GM15510 (cell line): ENCODE measurements around the gene NOTO.

Experiments
- POLR2A ChIP-seq: IDR thresholded peaks from 3 replicates; pipeline ENCODE4 v1.6.1; 2011; ENCODE audit warnings: borderline replicate concordance; ENCODE audit not compliant: insufficient read length; ENCODE audit errors: extremely low read depth

Gene NOTO, protein sequence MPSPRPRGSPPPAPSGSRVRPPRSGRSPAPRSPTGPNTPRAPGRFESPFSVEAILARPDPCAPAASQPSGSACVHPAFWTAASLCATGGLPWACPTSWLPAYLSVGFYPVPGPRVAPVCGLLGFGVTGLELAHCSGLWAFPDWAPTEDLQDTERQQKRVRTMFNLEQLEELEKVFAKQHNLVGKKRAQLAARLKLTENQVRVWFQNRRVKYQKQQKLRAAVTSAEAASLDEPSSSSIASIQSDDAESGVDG

DNA sequence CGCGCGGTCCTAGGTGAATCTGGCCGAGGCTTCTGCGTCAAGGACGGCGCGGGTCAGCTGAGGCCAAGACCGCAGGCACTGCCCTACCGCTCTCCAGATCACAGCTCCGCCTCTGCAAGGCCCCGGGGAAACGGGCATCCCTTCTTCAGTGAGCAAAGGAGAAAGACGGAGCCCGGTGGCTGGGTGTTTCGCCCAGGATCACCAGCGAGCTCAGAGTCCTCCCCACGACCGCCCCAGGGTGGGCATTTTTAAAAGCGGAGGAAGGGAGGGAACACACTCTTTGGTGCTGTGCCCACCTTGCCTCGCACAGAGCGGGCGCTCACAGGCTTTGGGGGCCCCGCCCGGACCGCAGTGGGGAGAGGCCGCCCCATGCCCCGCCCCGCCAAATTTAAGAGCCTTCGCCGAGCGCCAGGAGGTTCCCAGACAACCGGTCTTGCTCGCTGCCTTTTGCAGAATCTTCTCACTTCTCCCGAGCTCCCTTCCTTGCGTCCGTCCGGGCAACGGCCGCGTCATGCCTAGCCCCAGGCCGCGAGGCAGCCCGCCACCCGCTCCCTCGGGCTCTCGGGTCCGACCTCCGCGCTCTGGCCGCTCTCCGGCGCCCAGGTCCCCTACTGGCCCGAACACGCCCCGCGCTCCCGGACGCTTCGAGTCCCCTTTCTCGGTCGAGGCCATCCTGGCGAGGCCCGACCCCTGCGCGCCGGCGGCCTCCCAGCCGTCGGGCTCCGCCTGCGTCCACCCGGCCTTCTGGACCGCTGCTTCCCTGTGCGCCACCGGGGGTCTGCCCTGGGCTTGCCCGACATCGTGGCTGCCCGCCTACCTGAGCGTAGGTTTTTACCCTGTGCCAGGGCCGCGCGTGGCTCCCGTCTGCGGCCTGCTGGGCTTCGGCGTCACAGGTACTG lies at the start of gene NOTO:
NOTO (plus strand) TSS at position 419 of the 899 bp plus-strand sequence; CDS start at position 512, 93 bp downstream.
- no peak for TF ChIP-seq POLR2A

DNA sequence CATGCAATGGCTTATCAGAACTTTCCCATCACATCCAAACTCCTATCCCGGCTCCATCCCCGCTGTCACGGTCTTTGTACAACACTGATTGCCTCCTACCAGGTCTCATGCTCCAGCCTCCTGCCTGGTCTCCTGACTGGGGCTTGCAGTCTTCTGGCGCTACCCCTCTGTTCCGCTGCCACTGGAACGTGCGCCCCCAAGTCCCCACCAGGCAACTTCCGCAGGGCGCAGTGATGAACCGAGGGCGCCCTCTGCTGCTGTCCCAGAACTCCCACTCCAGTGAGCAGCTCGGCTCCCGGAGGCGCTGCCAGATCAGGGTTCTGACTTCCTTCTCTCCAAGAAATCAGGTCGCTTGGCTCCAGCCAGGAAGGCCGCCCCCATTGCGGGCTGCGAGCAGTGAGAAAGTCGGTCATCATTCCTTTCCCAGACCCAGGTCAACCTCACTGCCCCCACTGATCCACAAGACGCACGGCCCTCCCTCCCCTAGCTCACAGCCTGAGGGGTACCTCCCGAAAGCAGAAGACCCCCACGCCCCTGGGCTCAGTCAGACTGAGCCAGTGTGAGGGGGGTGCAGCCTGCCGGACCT lies 45.7 kb upstream of the NOTO start:
- no peak for TF ChIP-seq POLR2A

DNA sequence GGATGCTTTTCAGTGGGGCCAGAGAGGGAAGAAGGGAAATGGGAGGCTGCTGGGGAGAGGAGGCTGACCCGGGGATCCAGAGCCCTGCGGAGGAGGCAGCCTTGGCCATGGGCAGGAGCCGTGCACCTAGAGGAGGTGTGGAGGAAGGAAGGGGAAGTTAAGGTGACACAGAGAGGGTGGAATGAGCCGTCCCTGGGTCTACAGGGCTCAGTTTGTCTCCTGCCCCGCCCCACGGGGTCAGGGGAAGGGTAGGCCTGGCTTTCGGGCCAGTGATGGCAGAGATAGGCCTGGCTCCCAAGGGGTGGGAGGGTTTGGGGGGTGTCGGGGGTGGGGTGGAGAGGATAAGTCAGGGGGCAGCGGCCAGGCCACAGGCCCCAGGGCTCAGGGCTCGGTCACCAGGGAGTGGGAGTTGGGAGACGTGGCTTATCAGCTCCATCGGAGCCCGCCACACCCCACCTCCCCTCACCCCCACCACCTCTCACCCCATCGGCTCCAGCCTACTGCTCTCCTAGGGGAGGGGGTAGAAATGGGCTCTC lies 39.5 kb upstream of the NOTO start:
- TF ChIP-seq POLR2A: no peak

DNA sequence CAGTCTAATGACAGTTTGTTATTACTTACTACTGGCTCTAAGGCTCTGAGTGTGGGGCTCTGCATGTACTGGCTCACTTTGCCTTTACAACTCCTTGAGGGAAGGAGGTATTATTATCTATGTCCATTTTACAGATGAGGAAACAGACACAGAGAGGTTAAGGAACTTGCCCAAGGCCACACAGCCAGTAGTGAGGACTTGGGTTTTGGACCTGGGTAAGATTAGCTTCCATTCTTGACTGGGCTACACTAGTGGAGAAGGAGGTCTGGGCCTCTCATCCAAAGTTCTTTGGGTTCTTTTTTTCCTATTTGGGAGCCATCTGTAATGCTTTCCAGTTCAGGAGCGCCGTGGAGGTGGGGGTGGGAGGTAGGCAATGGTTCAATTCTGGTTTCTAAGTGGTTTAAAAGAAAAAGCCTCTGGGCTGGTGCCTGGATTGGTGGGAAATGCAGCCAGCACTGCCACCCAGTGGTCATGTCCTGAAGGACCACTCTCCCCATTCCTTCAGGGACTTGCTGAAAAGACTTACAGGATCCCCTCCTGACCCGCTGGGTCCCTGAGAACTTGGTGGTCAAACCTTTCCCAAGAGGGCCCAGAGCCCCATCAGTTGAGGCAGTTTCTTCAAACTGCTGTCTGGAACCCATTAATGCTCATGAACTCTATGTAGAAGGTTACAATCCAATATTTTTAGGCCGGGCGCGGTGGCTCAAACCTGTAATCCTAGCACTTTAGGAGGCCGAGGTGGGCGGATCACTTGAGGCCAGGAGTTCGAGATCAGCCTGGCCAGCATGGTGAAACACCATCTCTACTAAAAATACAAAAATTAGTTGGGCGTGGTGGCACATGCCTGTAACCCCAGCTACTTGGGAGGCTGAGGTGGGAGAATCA lies 38.6 kb upstream of the NOTO start:
- TF ChIP-seq POLR2A: no peak

DNA sequence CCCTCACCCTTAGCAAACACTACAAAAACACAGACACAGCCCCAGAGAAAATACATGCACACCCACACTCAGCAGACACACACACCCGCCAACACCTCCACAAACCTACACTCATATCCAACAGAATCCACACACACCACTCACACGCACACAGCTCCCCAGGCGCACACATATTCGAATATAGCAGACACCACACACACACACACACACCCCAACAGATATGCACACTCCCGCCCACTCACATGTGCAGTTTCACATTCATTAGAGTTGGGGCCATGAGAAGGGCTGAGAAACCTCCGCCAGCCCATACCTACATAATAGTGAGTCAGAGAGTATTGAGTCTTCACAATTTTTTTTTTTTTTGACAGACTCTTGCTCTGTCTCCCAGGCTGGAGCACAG lies 29.4 kb upstream of the NOTO start:
- TF ChIP-seq POLR2A: no peak

DNA sequence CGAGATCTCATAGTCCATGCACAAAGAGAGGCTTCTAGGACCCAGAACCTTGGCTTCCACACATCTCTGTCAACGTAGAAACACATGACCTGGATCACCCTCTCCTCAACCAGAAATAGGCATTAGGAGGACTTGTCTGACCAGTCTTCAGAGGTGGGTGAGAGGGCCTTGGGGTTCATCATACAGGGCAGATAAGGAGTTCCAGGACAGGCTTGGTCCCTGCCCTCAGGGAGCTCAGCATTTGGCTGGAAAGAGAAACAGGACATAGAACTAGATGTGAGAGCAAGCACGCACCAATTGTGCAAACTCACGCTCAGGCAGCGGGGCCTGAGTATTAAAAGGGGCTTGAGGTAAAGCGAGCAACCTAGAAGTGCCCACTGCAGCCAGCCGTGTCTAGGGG lies 28.6 kb upstream of the NOTO start:
- TF ChIP-seq POLR2A: no peak

DNA sequence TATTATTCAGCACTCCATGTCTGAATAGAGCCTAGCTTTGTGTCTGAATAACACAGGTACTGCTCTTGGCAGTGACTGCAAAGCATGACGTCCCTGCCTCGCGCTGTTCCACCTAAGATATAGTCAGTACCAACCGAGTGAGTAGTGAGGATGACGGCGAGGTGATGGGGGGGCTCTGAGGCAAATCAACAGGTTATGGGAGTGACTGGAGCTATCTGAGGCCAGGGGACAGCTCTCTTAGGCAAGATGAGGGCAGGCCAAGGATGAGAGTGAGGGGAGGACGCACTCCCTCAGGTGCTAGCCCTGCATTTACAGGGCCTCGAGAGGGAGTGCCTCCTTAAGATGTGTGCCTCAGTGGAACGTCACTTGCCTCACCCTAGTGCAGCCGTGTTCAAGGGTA lies 28.1 kb upstream of the NOTO start:
- no peak for TF ChIP-seq POLR2A

DNA sequence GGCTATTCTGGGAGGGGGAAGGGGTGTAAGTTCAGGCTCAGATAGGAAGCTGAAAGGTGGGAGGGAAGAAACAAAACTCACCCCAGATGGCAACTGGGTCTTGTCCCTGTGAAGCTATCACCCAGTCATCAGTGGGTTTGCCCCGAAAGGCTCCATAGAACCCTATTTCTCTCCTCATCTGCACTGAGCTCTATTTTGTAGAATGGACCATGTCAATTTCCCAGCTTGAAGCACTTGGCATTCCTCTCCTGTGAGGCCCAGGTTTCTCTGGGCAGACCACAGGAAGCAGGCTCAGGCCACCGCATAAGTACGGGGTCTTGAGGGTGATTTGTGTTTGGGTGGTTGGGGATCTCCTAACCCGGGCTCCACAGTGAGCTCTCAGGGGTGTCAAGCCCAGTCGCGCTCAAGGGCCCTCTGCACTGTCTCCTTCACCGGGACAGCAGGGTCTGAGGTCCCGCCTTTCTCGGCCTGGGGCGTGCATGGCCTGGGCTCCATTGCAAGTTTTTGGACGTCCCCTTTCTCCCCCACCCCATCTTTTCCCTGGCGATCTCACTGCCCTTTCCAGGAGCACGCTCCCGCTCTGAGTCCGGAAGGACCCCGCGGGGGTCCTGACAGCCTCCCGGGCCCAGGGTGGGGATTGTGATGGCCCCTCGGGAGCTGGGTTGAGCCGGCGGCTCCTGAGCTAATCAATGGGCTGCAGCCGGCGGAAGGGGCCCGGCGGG lies 27.3 kb upstream of the NOTO start:
- no peak for TF ChIP-seq POLR2A

DNA sequence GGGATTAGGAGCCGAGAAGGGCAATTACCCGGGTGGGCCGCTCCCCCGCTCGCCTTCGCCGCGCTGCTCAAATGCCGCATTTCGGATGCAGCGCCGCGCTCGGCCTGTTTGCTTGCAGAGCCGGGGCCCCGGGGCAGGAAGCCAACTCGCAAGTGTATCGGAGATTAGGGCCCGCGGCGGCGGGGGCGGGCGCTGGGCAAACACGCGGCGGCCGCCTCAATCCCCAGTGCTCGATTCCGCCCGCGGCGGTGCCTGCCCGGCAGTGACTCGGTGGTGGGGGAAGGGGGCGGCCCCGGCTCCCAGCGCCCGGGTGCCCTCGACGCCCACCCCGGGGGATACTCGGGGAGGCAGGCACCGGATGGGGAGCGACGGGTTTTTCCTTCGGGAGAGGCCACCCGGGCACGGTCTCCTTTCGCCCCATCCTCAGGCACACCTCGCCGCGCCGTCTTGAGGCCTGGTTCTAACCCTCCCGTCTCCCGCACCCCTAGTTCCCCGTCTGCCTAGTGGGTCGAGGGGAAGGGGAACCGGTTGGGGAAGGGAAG lies 26.6 kb upstream of the NOTO start:
- no peak for TF ChIP-seq POLR2A

DNA sequence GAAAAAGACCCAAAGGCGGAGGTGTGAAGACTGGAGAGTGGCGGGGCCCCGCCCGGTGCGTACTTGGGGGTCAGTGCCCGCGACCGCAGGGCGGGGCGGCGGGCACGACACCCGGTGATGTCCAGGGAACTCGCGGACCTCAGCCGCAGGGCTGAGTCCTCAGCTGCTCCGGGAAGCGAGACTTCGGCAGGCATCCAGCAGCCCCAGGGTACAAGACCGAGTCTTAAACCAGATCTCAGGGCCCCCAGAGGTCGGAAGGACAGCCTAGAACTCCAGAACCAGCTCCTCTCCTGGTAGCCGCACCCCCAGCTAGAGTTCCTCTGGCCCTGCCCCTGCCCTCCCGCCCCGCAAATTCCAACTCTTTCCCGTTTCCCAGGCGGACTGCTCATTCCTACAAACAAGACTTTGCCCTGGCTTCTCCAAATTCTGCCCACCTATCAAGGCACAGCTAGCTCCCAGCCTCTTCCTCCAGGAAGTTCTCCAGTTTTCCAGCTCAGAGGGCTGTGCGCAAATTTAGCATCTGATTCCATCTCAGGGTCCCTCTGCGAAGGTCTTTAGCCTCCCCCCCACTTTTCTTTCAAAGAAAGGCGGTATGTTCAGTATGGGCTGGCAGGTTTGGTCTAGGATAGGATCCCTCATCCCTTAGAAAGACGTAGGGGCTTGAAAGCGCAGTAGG lies 26.0 kb upstream of the NOTO start:
- no peak for TF ChIP-seq POLR2A

DNA sequence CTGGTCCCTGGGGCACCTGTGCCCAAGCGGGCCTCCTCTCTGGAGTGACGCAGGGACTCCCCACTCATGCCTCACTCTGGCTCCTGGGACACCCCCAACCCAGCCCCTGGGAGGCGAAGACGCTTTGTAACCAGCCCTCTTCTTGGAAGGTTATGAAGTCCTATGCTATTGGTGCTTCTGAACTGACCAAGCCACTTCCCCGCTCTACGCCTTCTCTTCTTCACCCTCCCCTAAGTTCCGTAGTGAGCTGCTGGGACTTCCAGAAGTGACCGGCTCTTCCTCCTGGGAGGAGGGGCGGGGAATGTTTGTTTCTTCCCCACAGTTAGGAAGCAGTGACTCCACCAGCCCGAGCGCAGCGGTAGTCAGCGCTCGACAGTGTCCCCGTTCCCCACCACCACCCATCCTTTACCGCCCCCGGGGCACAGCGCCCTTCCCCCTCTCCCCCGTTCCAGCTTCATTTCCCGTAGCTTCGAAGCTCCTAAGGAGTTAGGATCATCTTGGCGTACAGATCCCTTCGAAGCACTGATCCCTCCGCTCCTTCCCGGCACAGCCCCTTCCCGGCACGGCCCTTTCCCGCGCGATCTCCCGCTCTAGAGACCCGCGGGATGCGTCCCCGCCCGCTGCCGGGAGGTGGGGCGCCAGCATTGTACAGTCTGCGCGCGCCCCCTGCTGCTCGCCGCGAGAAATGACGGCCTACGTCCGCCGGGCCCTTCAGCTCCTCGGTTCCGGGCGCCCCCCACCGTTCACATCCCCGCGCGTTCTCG lies 25.3 kb upstream of the NOTO start:
- no peak for TF ChIP-seq POLR2A

DNA sequence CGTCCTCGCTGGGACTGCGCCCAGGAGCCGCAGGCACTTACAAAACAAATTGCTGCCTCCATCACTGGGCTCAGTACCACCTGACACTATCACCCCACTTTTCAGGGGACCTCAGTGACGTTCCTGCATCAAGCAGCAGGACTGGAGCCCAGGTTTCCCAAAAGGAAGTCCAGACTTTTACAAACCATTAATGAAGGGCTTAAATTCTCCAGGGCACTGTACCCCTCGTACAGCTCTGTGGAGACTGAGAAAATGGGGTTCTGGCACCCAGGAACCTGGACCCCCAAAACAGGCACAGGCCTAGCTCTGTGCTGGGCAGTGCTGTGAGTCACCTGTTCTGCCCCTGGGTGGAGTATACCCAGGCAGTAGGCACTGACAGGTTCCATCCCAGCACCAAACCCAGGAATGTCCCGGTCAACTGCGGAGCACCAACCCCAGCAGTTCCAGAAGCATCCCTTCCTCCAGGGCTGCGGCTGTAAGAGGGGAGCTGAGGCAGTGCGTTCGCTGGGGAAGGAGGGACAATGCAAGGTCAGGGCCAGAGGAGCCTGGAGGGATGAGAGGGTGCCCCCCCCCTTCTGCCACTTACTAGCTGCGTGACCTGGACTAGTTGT lies 24.6 kb upstream of the NOTO start:
- TF ChIP-seq POLR2A: no peak
